Measurements from ENCODE around the gene NAV2. TPM values are rescaled to one million over a fixed set of nuclear protein-coding genes. Genes with fewer than 3 reads are reported as not detected.

Gene NAV2
- total RNA-seq, 1 experiment from 2014 or later = 2.1 TPM

GRCh38 chr11:19846654-19847305, 134.1 kb downstream of the NAV2 start:
- no peak overlapping the region for H3K4me3 ChIP-seq (replicated peaks in 1 of 2; ENCODE audit: low read depth in 1 of 2, low read length in 2 of 2)
- H4K20me1 ChIP-seq (ENCODE audit: insufficient read depth) = no peaks in the 10 kb centered on the region
- no peak overlapping the region for H3K27ac ChIP-seq (ENCODE audit: low read depth, low read length)
- ATAC-seq (no peak), DNase-seq (ENCODE audit: low read depth, low spot score) (no peak)
- H3K9me2 ChIP-seq (ENCODE audit: insufficient read depth) = no peaks in the 10 kb centered on the region
- intact Hi-C loops (cut with micrococcal nuclease) = no loop called here
- no peaks in the 10 kb centered on the region for H3K36me3 ChIP-seq (ENCODE audit: control insufficient read depth in 1 of 2, insufficient read depth in 2 of 2, low read length in 2 of 2)
- POLR2A ChIA-PET = no interaction called here
- no peak overlapping the region for H3K9ac ChIP-seq (ENCODE audit: low read length)
- H3K4me2 ChIP-seq (ENCODE audit: low read length) = no peak overlapping the region
- TF ChIP-seq ZFX (IDR thresholded peaks at IDR 0.05) = no peak
- no peak for TF ChIP-seq POLR2AphosphoS5 (IDR thresholded peaks at IDR 0.05; ENCODE audit: low read depth, low read length)
- no peak for TF ChIP-seq ZNF274 (IDR thresholded peaks at IDR 0.05; ENCODE audit: low read depth, low read length)
- no peak for TF ChIP-seq ZBTB33 (IDR thresholded peaks at IDR 0.05; ENCODE audit: extremely low read depth, insufficient replicate concordance, low read length)
- no peak for TF ChIP-seq CBX3 (IDR thresholded peaks at IDR 0.05; ENCODE audit: low read depth)
- RAD21 ChIA-PET (ENCODE audit: low non-redundant PET in 1 of 2, low total read pairs in 2 of 2, uncharacterized antibody in 2 of 2, unreplicated experiment in 2 of 2) = no interaction called here
- H3K4me1 ChIP-seq (ENCODE audit: control insufficient read depth in 1 of 2, insufficient read depth in 2 of 2, low read length in 2 of 2) = no peaks in the 10 kb centered on the region
- H3K9me3 ChIP-seq (ENCODE audit: control insufficient read depth in 1 of 2, insufficient read depth in 1 of 2, low read depth in 1 of 2, low read length in 2 of 2) = no peaks in the 10 kb centered on the region
- H2AFZ ChIP-seq (ENCODE audit: low read depth, low read length, poor library complexity, severe bottlenecking) = no peak overlapping the region
- no TSS peak for BruUV-seq (replicated peaks)
- no peaks in the 10 kb centered on the region for H3K27me3 ChIP-seq (ENCODE audit: insufficient read depth, low read length)
- CTCF ChIA-PET = no interaction called here
- H3K79me2 ChIP-seq (ENCODE audit: insufficient read depth, low read length) = no peaks in the 10 kb centered on the region

- ATAC-seq = no peak
- CTCF ChIA-PET = no interaction called here
- Histone ChIP-seq H4K20me1 (ENCODE audit: insufficient read depth) (no peaks in the 10 kb centered on the region), H3K4me3 (replicated peaks in 1 of 2; ENCODE audit: low read depth in 1 of 2, low read length in 2 of 2) (no peak overlapping the region), H3K36me3 (ENCODE audit: control insufficient read depth in 1 of 2, insufficient read depth in 2 of 2, low read length in 2 of 2) (no peaks in the 10 kb centered on the region), H3K9ac (ENCODE audit: low read length) (no peak overlapping the region), H2AFZ (ENCODE audit: low read depth, low read length, poor library complexity, severe bottlenecking) (no peak overlapping the region), H3K4me1 (ENCODE audit: control insufficient read depth in 1 of 2, insufficient read depth in 2 of 2, low read length in 2 of 2) (no peaks in the 10 kb centered on the region), H3K79me2 (ENCODE audit: insufficient read depth, low read length) (no peaks in the 10 kb centered on the region), H3K27ac (ENCODE audit: low read depth, low read length) (no peak overlapping the region), H3K9me3 (ENCODE audit: control insufficient read depth in 1 of 2, insufficient read depth in 1 of 2, low read depth in 1 of 2, low read length in 2 of 2) (no peaks in the 10 kb centered on the region), H3K4me2 (ENCODE audit: low read length) (no peak overlapping the region), H3K9me2 (ENCODE audit: insufficient read depth) (no peaks in the 10 kb centered on the region), H3K27me3 (ENCODE audit: insufficient read depth, low read length) (no peaks in the 10 kb centered on the region)
- TF ChIP-seq SIN3A (IDR thresholded peaks at IDR 0.05; ENCODE audit: low read depth) = no peak
- no peak for TF ChIP-seq POLR2AphosphoS5 (IDR thresholded peaks at IDR 0.05; ENCODE audit: low read depth, low read length)
- POLR2A ChIA-PET = no interaction called here
- no peak for DNase-seq (ENCODE audit: low read depth, low spot score)
- no TSS peak for BruUV-seq (replicated peaks)
- RAD21 ChIA-PET (ENCODE audit: low non-redundant PET in 1 of 2, low total read pairs in 2 of 2, uncharacterized antibody in 2 of 2, unreplicated experiment in 2 of 2) = no interaction called here
- intact Hi-C loops (cut with micrococcal nuclease) = no loop called here
These were observed 135.6 kb downstream of the NAV2 start for GRCh38 chr11:19848219-19848618.

Measured in HCT116 (cell line).